Gastrocnemius medialis (tissue), 4 donors: Measurements from ENCODE around the gene PDCD5. TPM values are rescaled to one million over a fixed set of nuclear protein-coding genes. Genes with fewer than 3 reads are reported as not detected.

Experiments used
- ATAC-seq, 2 donors: fragments of 150-250 bp; one replicate each; pipeline ENCODE4 v1.9.1; 2016
- DNase-seq, 2 donors: peaks; one replicate each; pipeline ENCODE4 v3.0.0-alpha.2; 2019
- H3K27ac ChIP-seq, 4 donors: fragments of 200-600 bp; sonication (generic); 1 replicate in 1 of 4; 2 replicates in 3 of 4; pipeline ENCODE4 v1.5.1; 2016 to 2018; ENCODE audit warnings: mild to moderate bottlenecking in 2 of 4, moderate library complexity in 1 of 4
- H3K27me3 ChIP-seq, 3 donors: fragments of 200-600 bp; sonication (generic) in 2 of 3; 1 replicate in 1 of 3; 2 replicates in 2 of 3; pipeline versions ENCODE4 v1.5.1 to v1.6.0; 2016 to 2019; ENCODE audit warnings: mild to moderate bottlenecking in 1 of 3, moderate library complexity in 1 of 3
- H3K36me3 ChIP-seq, 2 donors: fragments of 200-600 bp; sonication (generic) in 1 of 2; one replicate each; pipeline ENCODE4 v1.5.1; 2017 to 2018
- H3K4me1 ChIP-seq, 2 donors: fragments of 200-600 bp; sonication (generic) in 1 of 2; one replicate each; pipeline ENCODE4 v1.5.1; 2016 to 2017; ENCODE audit warnings: mild to moderate bottlenecking in 2 of 2
- H3K4me3 ChIP-seq, 4 donors: fragments of 200-600 bp; sonication (generic) in 3 of 4; 1 replicate in 1 of 4; 2 replicates in 3 of 4; pipeline ENCODE4 v1.5.1; 2016 to 2019; ENCODE audit warnings: mild to moderate bottlenecking in 2 of 4
- H3K9me3 ChIP-seq, 3 donors: fragments of 200-600 bp; sonication (generic) in 2 of 3; 1 replicate in 1 of 3; 2 replicates in 2 of 3; pipeline ENCODE4 v1.5.1; 2016 to 2019
- CTCF ChIP-seq, 5 experiments: fragments of 450-650 bp in 3 of 5; fragments of 200-600 bp in 2 of 5; sonication (generic) in 2 of 5; IDR thresholded peaks in 4 of 5; conservative IDR thresholded peaks in 1 of 5; 1 replicate in 4 of 5; 2 replicates in 1 of 5; pipeline ENCODE4 v1.5.1; 2016 to 2019; ENCODE audit warnings: antibody characterized with exemption in 5 of 5, mild to moderate bottlenecking in 3 of 5, moderate library complexity in 3 of 5
- POLR2A ChIP-seq, 2 donors: fragments of 450-650 bp; IDR thresholded peaks; one replicate each; pipeline ENCODE4 v1.6.1; 2017; ENCODE audit warnings: antibody characterized with exemption in 2 of 2, mild to moderate bottlenecking in 2 of 2, moderate library complexity in 2 of 2
- in situ Hi-C, 4 donors: fragments of 200-750 bp; cut with MboI; loops; one replicate each; pipeline versions ENCODE4 v1.15.0 to v1.8.0; 2017; ENCODE audit warnings: low sequenced_read_pairs in 4 of 4
- intact Hi-C: fragments of 100-400 bp; cut with DNase I; formaldehyde crosslinking; loops from one replicate; pipeline ENCODE4 v1.15.1; 2023; ENCODE audit warnings: low total_unique reads
- total RNA-seq, 4 donors: library from RNA; depleted of rRNA; stranded (reverse); fragments of >200 nt; gene quantifications; one replicate each; pipeline versions ENCODE4 v1.1.0 to v1.2.3, GENCODE V29; 2016

PDCD5 gene
- total RNA-seq, result 100 to 1,000 TPM; 121 to 201 (median 170) TPM

GRCh38 chr19:32580901-32581704 is at the start of gene PDCD5:
Gene PDCD5, plus strand, starts transcription at chr19:32581190. Its CDS starts 72 bp downstream, at chr19:32581262.
- H3K4me1 ChIP-seq, result peaks cover 7 to 11% of the 10 kb centered on the region in 2 donors
- H3K4me3 ChIP-seq, result peak within 1 kb of the TSS; percentile 70 to 94 (median 78)
- in situ Hi-C loops (loop anchor here in 1 of 4 donors (10.0 kb wide), 1 partner anchor 114 kb away; the partner anchor contains the start of gene NUDT19), intact Hi-C loops (loop anchor here (2.0 to 10.0 kb wide), 5 partner anchors 94 to 1234 kb away; partner anchors contain the start of genes ANKRD27, CEBPG, NUDT19 and RGS9BP)
- no peaks in the 10 kb centered on the region for H3K27me3 ChIP-seq
- peak; percentile 92 to 94 for DNase-seq
- H3K36me3 ChIP-seq, result peaks cover 0 to 33% of the 10 kb centered on the region in 2 donors
- peak; percentile 93 to 95 for ATAC-seq
- TF ChIP-seq POLR2A (IDR thresholded peaks at IDR 0.05), result peak; percentile 83 to 84
- no peak for TF ChIP-seq CTCF (IDR thresholded peaks at IDR 0.05 in 4 of 5, conservative IDR thresholded peaks at IDR 0.05 in 1 of 5)
- peak within 1 kb of the TSS; percentile 79 to 92 (median 86) for H3K27ac ChIP-seq
- no peaks in the 10 kb centered on the region for H3K9me3 ChIP-seq

GRCh38 chr19:32532233-32532632 is 48.8 kb upstream of the PDCD5 start:
- Histone ChIP-seq H3K27ac (no peak overlapping the region), H3K9me3 (no peaks in the 10 kb centered on the region), H3K27me3 (no peaks in the 10 kb centered on the region), H3K4me3 (no peak overlapping the region), H3K36me3 (no peaks in the 10 kb centered on the region), H3K4me1 (no peaks in the 10 kb centered on the region)
- no peak for DNase-seq
- in situ Hi-C loops, result no loop called here
- no peak for TF ChIP-seq POLR2A (IDR thresholded peaks at IDR 0.05)
- TF ChIP-seq CTCF (IDR thresholded peaks at IDR 0.05 in 4 of 5, conservative IDR thresholded peaks at IDR 0.05 in 1 of 5), result no peak
- ATAC-seq, result no peak
- intact Hi-C loops, result no loop called here

- intact Hi-C loops (no loop called here), in situ Hi-C loops (no loop called here)
- no peak for TF ChIP-seq CTCF (IDR thresholded peaks at IDR 0.05 in 4 of 5, conservative IDR thresholded peaks at IDR 0.05 in 1 of 5)
- no peak for TF ChIP-seq POLR2A (IDR thresholded peaks at IDR 0.05)
- Histone ChIP-seq H3K4me1 (no peaks in the 10 kb centered on the region), H3K9me3 (no peaks in the 10 kb centered on the region), H3K27me3 (no peaks in the 10 kb centered on the region), H3K4me3 (no peak overlapping the region), H3K27ac (no peak overlapping the region), H3K36me3 (no peaks in the 10 kb centered on the region)
- DNase-seq (no peak), ATAC-seq (no peak)
These were observed 43.4 kb upstream of the PDCD5 start for GRCh38 chr19:32537580-32537979.

- Histone ChIP-seq H3K4me3 (no peak overlapping the region), H3K27me3 (no peaks in the 10 kb centered on the region), H3K9me3 (no peaks in the 10 kb centered on the region), H3K4me1 (no peaks in the 10 kb centered on the region), H3K27ac (no peak overlapping the region), H3K36me3 (no peaks in the 10 kb centered on the region)
- no peak for DNase-seq
- TF ChIP-seq CTCF (IDR thresholded peaks at IDR 0.05 in 4 of 5, conservative IDR thresholded peaks at IDR 0.05 in 1 of 5), result no peak
- no peak for TF ChIP-seq POLR2A (IDR thresholded peaks at IDR 0.05)
- in situ Hi-C loops, result no loop called here
- intact Hi-C loops, result no loop called here
- no peak for ATAC-seq
These were observed 41.6 kb upstream of the PDCD5 start for GRCh38 chr19:32539240-32539916.
